GM12872 (cell line): Measurements from ENCODE around the gene FARP1.

Experiments used
- CTCF ChIP-seq: IDR thresholded peaks from 3 replicates; pipeline ENCODE4 v1.5.1; 2011; ENCODE audit warnings: low read depth, mild to moderate bottlenecking, low read length, moderate library complexity; ENCODE audit not compliant: insufficient read depth

FARP1 gene

GRCh38 chr13:98445340-98446233 lies 302.7 kb downstream of the FARP1 start:
- peak; percentile 99 for TF ChIP-seq CTCF

DNA sequence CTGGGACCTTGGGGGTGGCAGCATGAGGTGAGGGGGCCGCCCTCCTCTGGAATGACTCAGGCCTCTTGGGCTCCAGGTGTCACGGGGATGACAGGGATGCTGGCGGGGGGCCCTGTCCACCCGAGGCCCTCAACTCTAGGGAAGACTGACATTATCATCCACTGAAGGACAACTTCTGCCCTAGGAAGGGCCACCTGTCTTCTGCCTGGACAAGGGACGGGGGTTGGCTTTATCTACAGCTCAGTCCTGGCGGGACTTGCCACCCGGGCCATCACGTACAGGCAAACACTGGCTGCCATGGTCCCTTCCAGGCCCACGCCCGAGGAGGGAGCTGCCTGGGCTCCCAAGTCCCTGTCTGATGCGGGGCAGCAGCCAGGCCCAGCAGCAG lies 303.3 kb downstream of the FARP1 start:
- TF ChIP-seq CTCF, result no peak

DNA sequence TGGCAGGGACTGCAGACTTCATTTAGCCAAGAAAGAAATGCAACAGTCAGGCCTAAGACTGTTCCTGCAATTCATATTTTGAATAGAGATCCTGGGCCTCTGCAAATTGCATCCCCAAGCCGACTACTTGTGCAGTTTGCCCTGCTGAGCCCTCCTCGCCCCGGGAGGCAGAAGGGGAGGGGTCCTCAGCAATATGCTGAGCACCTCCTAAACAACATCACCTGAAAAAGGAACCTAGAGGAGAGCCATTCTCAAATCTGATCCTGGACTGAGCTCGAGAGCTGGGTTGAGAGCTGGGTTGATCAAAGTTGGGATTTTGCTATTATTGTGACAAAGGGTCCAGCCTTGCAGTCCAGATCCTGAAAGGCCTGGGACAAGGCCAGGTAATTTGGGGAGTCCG lies 304.2 kb downstream of the FARP1 start:
- no peak for TF ChIP-seq CTCF

DNA sequence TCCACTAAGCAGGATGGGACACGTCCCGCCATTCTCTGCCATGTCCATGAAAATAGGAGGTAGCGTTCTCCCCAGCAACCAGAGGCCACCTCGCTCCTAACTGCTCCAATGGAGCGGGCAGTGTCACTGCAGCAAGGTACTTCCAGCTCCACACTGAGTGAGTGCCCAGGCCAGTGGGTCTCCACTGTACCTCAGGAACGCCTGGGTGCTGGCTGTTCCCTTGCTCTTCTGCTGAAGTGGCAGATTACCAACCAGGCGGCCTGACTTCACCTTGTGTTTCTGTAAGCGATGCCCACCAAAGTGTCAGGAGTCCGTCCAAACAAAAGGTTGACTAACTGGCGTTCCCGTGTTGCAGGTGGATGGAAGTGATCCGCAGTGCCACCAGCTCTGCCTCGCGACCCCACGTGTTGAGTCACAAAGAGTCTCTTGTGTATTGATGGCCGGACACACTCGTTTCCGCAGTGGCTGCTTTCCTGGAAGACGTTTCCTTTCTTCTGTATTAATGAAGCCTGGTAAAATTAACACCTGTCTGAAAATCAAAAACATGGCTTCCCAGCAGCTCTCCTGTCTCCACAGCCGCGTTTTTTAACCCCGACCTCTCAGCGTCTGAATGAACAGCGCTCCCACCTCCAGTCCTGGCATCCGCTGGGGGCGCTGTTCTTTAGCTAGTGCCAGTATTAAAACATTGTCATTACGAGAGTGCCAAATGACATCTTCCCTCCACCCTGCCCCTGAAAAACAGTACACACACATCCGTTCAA lies 305.2 kb downstream of the FARP1 start:
- TF ChIP-seq CTCF, result peak; percentile 45; the same call in 1 of the 3 replicates

- no peak for TF ChIP-seq CTCF
Observed at GRCh38 chr13:98448642-98448928, 305.7 kb downstream of the FARP1 start.

DNA sequence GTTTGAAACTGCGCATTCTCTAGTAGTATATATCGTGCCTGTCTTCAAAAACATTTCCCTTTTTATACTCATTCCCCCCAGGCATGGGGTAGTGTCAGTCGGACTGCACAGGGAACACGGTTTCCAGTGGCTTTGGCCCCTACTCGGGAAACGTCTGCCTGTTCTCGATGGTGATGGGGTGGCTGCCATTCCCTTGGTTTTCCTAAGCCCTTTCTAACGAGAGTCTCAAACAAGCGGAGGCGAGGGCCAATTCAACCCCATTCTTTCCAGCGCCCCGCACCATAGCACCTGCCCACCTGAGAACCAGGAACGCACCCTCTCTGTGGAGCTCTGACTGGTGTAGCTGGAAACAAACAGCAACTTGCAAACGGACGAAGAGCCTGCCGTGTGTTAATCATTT lies 306.4 kb downstream of the FARP1 start:
- TF ChIP-seq CTCF, result no peak

DNA sequence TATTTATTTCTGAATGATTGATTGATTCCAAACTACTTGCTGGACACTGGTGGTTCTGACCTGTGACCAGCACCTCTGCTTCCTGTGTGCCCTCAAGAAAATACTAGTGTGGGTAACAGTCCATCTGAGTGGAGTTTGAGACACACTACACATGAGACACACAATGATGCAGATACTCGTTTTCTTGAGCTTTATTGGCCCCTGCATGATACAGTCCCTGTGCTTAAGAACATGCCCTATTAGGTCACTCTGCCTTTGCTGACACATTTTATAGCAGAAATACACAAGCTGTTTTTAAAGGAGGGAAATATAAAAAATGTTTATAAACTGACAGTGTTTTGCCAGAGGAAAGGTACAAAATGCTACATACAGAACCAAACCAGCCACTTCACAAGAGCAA lies 307.1 kb downstream of the FARP1 start:
- no peak for TF ChIP-seq CTCF
